AG04449 (cell line): ENCODE results near the gene GPD1L.

Source experiments
- CTCF ChIA-PET: fragments of 350-600 bp; formaldehyde crosslinking; extraction: SDS; loops from one replicate; lab custom pipeline; 2021; ENCODE audit warnings: antibody characterized with exemption; lab: Yijun Ruan, JAX
- POLR2A ChIA-PET: fragments of 400-600, 350-600 bp; formaldehyde crosslinking; extraction: SDS; loops from one replicate; lab custom pipeline; 2020; ENCODE audit warnings: antibody characterized with exemption, inconsistent platforms; lab: Yijun Ruan, JAX
- DNase-seq: peaks from one replicate; pipeline ENCODE4 v3.0.0-alpha.2; 2010; ENCODE audit warnings: low read depth, low spot score
- H3K4me3 ChIP-seq: 2 replicates; pipeline ENCODE4 v1.5.1; 2011; ENCODE audit warnings: low read depth, mild to moderate bottlenecking, control low read depth, low read length
- CTCF ChIP-seq: IDR thresholded peaks from one replicate; pipeline ENCODE4 v1.5.1; 2011; ENCODE audit warnings: mild to moderate bottlenecking, moderate library complexity, low read length, control low read depth, inconsistent platforms; ENCODE audit not compliant: insufficient read depth; ENCODE audit errors: missing control alignments

Gene GPD1L

GRCh38 chr3:32138545-32139104 lies 32.2 kb downstream of the GPD1L start:
- CTCF ChIA-PET = interaction anchor here (1.1 to 1.2 kb wide), 2 partner anchors 38 to 120 kb away, joined by 3 read pairs; no protein-coding TSS in a partner anchor

DNA sequence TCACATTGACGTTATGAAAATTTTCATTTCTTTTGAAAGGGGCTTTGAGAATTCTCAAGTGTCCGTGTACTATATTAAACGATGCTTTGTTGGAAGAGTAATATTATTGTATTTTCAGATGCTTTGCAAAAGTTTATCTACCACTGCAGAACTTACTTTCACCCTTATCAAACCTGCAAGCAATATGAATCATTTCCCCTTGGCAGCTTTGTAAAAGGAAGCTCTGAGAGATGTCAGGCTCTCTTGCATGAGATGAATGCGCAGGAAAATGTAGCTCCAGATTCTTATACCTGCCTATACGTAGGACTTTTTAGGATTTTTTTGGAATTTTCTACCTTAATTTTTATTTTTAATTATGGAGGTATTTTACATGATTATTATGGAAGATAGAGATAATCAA lies 34.5 kb downstream of the GPD1L start:
- no peak overlapping the region for H3K4me3 ChIP-seq
- ChIA-PET CTCF (no interaction called here), POLR2A (no interaction called here)
- no peak for TF ChIP-seq CTCF
- DNase-seq = no peak

More at GRCh38 chr3:32138545-32139104, 32.2 kb downstream of the GPD1L start:
- no peak for TF ChIP-seq CTCF
- POLR2A ChIA-PET = no interaction called here
- no peak overlapping the region for H3K4me3 ChIP-seq
- DNase-seq = no peak

GRCh38 chr3:32143849-32144757 lies 37.7 kb downstream of the GPD1L start:
- H3K4me3 ChIP-seq = no peak overlapping the region
- TF ChIP-seq CTCF = peak; percentile 77
- DNase-seq = peak; percentile 95
- POLR2A ChIA-PET = interaction anchor here (0.5 kb wide), 1 partner anchor 305 kb away, joined by 3 read pairs; no protein-coding TSS in a partner anchor
- CTCF ChIA-PET = interaction anchor here (0.6 to 2.8 kb wide), 25 partner anchors 9 to 1388 kb away, joined by 3 to 29 read pairs (median 4); no protein-coding TSS in a partner anchor

DNA sequence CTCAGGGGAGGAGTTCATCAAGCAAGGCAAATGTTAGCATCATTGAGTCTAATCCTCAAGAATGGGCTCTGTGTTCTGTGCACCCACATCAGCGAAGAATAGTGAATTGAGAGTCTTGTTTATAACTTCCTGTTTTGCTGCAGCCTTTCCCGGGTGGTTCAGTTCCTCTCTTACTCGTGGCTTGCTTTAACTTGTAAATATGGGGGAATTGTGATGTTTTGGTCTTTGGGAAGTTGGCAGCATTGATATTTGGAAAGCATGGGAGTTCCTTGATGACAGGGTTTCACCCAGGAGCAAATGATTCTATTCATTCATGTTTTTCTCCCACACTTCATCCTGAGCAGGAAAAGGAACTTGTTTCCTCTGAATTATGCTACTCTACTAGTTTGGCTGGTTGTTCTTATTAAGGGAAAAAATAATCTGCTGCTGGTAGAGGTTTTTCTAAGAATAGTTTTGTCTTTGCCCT lies 40.4 kb downstream of the GPD1L start:
- ChIA-PET CTCF (no interaction called here), POLR2A (no interaction called here)
- no peak for DNase-seq
- TF ChIP-seq CTCF = no peak
- no peak overlapping the region for H3K4me3 ChIP-seq

GRCh38 chr3:32147509-32147908 lies 41.1 kb downstream of the GPD1L start:
- H3K4me3 ChIP-seq = no peak overlapping the region
- ChIA-PET CTCF (no interaction called here), POLR2A (no interaction called here)
- no peak for TF ChIP-seq CTCF
- DNase-seq = no peak

GRCh38 chr3:32147933-32148332 lies 41.5 kb downstream of the GPD1L start:
- ChIA-PET POLR2A (no interaction called here), CTCF (no interaction called here)
- DNase-seq = no peak
- no peak for TF ChIP-seq CTCF
- no peak overlapping the region for H3K4me3 ChIP-seq
